NCI-H1417 treated with DMSO at 0.1 percent for 48 hours (cell line): ENCODE measurements around the gene C2orf69.

Source experiments
- DNase-seq: peaks from one replicate; lab custom pipeline; 2025; lab: John Stamatoyannopoulos, UW

The C2orf69 gene

GRCh38 chr2:199914372-199914958 lies 3.4 kb downstream of the C2orf69 start:
- no peak for DNase-seq

DNA sequence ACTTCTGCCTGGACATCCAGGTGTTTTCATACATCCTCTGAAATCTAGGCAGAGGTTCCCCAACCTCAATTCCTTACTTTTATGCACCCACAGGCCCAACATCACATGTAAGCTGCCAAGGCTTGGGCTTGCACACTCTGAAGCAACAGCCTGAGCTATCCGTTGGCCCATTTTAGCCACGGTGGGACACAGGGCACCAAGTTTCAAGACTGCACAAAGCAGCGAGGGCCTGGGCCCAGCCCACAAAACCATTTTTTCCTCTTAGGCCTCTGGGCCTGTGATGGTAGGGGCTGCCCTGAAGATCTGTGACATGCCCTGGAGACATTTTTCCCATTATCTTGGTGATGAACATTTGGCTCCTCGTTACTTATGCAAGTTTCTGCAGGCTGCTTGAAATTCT lies 5.9 kb downstream of the C2orf69 start:
- no peak for DNase-seq

DNA sequence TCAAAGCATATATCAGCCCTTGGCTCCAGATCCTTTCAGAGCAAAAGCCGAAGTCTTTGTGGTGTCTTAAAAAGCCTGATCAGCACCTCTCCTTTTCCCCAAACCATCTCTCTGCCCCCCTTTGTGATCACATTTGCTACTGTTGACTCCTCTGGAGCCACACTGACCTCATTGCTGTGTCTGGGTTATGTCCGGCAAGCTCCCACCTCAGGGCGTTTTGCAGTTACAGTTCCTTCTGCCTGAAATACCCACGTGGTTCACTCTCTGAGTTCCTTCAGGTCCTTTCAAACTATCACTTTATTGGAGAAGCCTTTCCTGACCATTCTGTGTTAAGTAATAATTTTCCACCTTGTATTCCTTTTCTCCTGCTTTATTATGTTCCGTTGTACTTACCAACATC lies 11.8 kb downstream of the C2orf69 start:
- no peak for DNase-seq

- DNase-seq, result no peak
These were observed 12.8 kb downstream of the C2orf69 start for GRCh38 chr2:199923924-199924323.

GRCh38 chr2:199926806-199927205 lies 15.7 kb downstream of the C2orf69 start:
- DNase-seq, result no peak

DNA sequence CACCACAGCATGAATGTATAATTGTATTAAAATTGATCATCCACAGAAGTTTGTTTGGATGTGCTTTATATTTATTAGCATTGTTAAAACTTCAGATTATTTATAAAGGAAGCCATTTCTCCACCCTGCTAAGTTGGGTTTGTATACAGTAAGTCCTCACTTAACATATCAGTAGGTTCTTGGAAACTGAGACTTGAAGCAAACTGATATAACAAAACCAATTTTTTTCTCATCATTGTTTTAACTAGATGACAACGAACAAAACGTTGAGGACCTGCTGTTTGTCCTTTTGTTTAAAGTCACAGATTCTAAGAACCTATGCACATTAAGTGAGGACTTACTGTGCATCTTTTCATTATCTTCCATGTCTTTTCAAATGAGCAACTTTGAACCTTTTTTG lies 17.1 kb downstream of the C2orf69 start:
- no peak for DNase-seq

DNA sequence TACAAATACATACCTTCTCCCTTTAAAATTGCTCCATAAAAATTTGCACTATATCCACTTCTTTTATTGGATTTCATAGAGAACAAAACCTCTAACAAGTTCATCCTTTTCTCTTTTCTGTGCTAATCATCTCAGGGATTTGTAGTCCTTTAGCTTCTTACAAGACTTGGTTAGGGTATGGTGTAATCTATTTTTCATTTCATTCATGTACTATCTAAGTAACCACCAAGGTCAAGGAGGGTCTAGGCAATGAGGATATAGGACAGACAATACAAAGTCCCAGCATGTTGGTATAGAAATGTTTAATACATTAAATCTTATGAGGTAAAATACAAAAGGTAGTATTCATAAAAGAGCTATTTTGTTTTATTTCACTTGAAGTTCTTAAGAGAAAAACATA lies 17.5 kb downstream of the C2orf69 start:
- DNase-seq, result no peak

DNA sequence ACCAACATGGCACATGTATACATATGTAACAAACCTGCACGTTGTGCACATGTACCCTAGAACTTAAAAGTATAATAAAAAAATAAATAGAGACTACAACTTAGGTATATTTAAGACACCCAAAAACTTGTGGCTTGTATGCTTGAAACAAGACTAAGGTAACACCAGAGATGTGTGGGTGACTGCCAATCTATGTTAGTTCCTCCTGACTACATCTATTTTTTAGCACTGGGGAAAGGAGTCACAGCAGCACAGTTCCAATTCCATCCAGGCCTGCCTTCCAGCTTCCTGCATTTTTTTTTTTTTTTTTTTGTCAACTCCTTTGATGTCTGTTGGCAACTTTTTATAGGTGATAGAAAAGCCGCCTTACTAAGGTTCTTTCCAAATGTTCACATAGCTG lies 18.2 kb downstream of the C2orf69 start:
- DNase-seq, result no peak

GRCh38 chr2:199932312-199932855 lies 21.3 kb downstream of the C2orf69 start:
- no peak for DNase-seq

- no peak for DNase-seq
These were observed 22.4 kb downstream of the C2orf69 start for GRCh38 chr2:199933466-199933865.

DNA sequence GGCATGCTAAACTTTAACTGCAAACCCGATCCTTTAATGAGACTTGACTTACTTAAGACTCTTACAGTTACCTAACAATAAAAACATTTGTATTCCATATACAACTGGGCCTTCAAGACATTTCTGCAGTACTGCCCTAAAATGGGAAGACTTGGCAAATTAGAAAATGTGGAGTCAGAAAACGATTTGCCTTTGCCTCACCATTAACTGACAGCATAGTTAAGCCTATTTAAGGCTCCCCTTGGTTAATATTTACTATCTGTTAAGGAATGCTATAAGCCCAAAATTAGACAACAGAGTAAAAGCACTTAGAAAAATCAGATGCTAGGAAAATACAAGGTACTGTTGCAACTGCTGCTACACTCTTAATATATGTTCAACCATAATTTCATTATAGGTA lies 25.5 kb downstream of the C2orf69 start:
- DNase-seq, result no peak

DNA sequence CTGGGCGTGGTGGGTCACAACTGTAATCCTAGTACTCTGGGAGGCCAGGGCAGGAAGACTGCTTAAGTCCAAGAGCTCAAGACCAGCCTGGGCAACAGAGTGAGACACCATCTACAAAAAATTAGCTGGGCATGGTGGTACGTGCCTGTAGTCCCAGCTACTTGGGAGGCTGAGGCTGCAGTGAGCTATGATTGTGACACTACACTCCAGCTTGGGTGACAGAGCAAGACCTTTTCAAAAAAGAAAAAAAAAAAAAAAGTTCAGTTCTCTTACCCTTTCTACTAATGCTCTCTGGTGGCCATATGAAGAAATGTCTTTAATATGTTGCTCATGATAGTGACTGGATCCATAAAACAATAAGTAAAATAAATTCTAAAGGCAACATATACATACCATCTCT lies 29.3 kb downstream of the C2orf69 start:
- DNase-seq, result peak; percentile 2

DNA sequence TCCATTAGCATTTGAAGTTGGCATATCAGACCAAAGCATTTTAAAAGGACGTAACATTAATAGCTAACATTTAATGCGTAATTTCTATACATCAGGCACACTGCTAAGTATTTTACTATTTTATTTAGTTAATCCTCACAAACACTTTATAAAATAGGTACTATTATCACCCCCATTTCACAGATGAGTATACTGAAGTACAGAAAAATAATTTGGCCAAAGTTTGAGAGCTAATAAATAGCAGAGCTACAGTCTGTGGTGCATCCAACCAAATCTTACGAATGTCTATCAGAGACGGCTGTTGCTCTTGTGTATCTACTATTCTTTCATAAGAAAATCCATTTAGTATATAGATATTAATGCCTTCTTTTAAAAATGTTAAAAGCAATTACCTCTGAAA lies 32.3 kb downstream of the C2orf69 start:
- DNase-seq, result no peak

GRCh38 chr2:199946196-199946595 lies 35.1 kb downstream of the C2orf69 start:
- no peak for DNase-seq

DNA sequence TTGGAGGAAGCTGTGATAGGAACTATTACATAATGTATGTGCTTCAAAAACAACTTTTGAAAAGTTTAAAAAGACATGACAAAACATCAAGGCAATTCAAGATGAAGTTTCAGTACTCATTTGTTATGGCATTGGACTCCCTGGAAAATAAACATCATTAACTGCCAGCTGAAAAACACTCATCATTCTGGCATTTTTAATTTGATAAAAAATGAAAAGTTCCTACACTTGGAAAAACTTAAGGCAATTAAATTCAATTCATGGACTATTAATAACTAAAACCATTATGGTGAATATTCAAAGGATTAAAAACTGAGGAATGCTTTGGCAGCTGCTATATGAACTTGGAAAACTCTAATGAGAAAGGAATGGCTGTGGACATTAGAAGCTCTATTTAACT lies 35.7 kb downstream of the C2orf69 start:
- no peak for DNase-seq

- no peak for DNase-seq
These were observed 39.3 kb downstream of the C2orf69 start for GRCh38 chr2:199950396-199950795.

DNA sequence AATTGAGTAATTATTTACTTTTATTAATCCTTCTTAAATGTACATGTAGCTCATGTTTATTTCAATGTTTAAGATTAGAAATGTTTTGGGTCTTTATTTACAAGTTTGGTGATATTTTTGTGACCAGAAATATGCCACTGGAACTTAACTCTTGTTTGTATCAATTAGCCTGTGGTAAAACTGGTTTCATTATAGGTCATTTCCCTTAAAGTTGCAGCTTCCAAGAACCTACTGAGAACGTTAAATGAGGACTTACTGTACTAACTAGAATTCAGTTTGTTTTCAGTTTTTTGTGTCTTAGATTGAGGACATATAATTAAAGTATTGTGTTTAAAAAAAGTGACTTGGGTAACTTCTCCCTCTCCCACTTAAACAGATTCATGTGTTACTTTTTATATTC lies 39.9 kb downstream of the C2orf69 start:
- DNase-seq, result no peak

DNA sequence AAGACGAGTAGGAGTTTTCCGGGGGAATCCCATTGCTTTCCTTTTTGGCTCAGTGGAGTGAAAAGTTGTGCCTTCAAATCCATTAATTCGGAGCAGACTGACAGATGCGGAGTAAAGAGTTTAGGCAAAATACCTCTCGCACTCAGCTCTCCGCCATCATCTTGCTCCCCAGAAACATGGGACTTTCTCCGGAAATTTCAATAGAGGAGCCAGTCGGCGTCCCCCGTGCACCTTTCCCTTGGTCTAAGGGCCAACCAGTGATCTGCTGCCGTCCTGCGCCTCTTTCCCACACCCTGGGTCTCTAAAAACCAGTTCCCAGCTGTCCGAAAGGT lies 43.9 kb downstream of the C2orf69 start:
- no peak for DNase-seq

DNA sequence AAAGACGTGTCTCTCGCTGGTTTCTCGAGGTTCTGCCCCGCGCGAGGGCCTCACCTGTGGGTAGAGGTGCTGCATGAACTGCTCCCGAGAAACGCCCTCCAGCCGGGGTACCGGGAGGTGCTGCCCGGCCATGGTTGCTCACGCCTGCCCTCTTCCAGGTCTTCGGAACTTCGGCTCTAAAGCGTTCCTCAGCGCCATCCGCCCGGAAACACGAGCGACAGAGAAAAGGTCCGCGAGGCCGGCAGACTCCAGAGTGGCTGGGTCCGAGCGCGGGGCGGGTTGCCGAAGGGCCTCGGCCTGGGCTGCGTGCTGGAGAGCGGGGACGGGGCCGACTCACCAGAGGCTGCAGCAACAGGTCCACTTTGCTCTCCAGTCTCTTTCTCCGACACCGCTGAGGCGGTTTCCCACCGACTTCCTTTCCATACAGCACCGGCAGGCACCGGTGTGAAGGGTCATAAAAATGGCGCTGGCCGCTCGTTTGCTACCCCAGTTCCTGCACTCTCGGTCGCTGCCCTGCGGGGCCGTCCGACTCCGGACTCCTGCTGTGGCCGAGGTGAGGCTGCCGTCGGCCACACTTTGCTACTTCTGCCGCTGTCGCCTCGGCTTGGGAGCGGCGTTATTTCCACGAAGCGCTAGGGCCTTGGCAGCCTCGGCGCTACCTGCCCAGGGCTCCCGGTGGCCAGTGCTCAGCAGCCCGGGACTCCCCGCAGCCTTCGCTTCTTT lies 44.4 kb downstream of the C2orf69 start, which contains the start of the genes MAIP1 and TYW5:
TSS of gene MAIP1 (plus strand) at position 244 of the 723 bp plus-strand sequence. CDS start at position 461, 217 bp downstream.
TSS of gene TYW5 (minus strand) at position 153 of the 723 bp plus-strand sequence. CDS start at position 132, 21 bp downstream.
- DNase-seq, result peak; percentile 57

- no peak for DNase-seq
These were observed 44.9 kb downstream of the C2orf69 start for GRCh38 chr2:199956062-199956380.

DNA sequence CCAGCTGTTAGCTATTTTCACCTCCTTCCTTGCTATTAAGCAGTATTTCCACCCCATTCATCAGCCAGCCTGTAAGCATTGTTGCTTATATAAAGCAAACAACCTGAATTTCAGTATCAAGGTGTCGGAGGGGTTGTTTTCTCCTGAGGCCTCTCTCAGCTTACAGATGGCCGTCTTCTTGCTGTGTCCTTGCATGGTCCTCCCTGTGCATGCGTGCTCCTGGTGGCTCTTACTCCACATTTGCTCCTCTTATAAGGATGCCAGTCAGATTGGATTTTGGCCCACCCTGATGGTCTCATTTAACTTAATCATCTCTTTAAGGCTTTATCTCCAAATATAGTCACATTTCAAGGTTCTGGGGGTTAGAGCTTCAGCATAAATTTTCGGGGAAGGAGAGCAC lies 46.9 kb downstream of the C2orf69 start:
- no peak for DNase-seq

- no peak for DNase-seq
These were observed 51.1 kb downstream of the C2orf69 start for GRCh38 chr2:199962203-199962602.

GRCh38 chr2:199966405-199966804 lies 55.3 kb downstream of the C2orf69 start:
- DNase-seq, result no peak

- no peak for DNase-seq
These were observed 55.9 kb downstream of the C2orf69 start for GRCh38 chr2:199966976-199967375.
